ENCODE results near the gene MATCAP1. TPM values are rescaled to one million over a fixed set of nuclear protein-coding genes. Genes with fewer than 3 reads are reported as not detected.
A peak's percentile ranks its signal among the peaks of the same experiment; 100 is the strongest.

The MATCAP1 gene
- total RNA-seq, 3 donors from 2014 or later (not counting 1 experiment from before 2014, with no cell fraction given): 7.2 to 12.6 (median 10.9) TPM

DNA sequence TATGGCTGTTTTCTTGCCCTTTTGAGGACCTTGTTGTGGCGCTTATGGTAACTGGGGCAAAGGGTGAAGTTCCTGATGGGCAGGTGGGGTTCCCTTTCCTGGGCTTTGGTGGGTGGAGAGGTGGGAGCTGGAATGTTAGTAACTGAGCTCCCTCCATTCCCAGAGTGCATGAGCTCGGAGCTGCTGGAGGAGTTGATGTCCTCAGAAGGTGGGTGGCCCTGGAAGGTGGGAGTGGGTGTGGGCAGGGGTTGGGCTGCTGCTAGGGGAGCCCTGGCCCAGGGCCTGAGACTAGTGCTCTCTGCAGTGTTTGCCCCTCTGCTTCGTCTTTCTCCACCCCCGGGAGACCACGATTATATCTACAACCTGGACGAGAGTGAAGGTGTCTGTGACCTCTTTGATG lies 13.9 kb upstream of the MATCAP1 start:
- Mint-ChIP-seq H3K4me1 (peaks cover 25 to 37% of the 10 kb centered on the region in 2 donors), H3K36me3 (peaks cover 14% of the 10 kb centered on the region), H3K27me3 (ENCODE audit: low read depth in 2 of 2) (no peaks in the 10 kb centered on the region), H3K27ac (peak overlapping the region in 1 of 2 donors; percentile 40), H3K9me3 (no peaks in the 10 kb centered on the region), H3K4me3 (no peak overlapping the region)
- intact Hi-C loops (cut with micrococcal nuclease): no loop called here
- DNase-seq (no peak), ATAC-seq (no peak)
- peaks cover 59% of the 10 kb centered on the region for H3K36me3 ChIP-seq (ENCODE audit: control insufficient read depth, insufficient read depth, low read length)
- H3K9me3 ChIP-seq (ENCODE audit: control insufficient read depth, insufficient read depth, low read length): no peaks in the 10 kb centered on the region
- no peak overlapping the region for H3K27ac ChIP-seq (ENCODE audit: low read length)
- TF ChIP-seq, protein P1, sequence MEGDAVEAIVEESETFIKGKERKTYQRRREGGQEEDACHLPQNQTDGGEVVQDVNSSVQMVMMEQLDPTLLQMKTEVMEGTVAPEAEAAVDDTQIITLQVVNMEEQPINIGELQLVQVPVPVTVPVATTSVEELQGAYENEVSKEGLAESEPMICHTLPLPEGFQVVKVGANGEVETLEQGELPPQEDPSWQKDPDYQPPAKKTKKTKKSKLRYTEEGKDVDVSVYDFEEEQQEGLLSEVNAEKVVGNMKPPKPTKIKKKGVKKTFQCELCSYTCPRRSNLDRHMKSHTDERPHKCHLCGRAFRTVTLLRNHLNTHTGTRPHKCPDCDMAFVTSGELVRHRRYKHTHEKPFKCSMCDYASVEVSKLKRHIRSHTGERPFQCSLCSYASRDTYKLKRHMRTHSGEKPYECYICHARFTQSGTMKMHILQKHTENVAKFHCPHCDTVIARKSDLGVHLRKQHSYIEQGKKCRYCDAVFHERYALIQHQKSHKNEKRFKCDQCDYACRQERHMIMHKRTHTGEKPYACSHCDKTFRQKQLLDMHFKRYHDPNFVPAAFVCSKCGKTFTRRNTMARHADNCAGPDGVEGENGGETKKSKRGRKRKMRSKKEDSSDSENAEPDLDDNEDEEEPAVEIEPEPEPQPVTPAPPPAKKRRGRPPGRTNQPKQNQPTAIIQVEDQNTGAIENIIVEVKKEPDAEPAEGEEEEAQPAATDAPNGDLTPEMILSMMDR (IDR thresholded peaks at IDR 0.05): no peak
- no peak overlapping the region for H3K4me3 ChIP-seq (ENCODE audit: low read length)
- H3K4me1 ChIP-seq (ENCODE audit: control insufficient read depth, insufficient read depth, low read length): peaks cover 14% of the 10 kb centered on the region
- no peaks in the 10 kb centered on the region for H3K27me3 ChIP-seq (ENCODE audit: control insufficient read depth, insufficient read depth, low read length)
- 86% methylated on average over 6 of the region's 6 CpGs for WGBS (ENCODE audit: insufficient coverage)

DNA sequence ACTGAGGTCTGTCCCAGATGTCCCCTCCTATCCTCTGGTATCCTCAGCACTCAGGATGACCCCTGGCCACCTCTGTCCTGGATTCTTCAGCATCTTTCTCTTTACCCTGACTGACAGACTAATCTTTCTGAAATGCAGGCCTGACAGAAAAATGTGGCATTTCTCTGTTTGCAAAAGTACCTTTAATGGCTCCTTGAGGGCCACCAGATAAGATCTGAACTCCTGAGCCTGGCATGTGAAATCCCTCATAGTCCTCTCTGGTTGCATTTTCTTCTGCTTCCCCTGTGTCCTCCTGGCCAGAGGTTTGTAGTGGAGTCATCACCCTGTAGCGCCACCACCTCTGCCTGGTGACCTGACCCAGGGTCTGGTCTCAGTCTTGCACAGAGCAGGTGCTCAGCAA lies 13.1 kb upstream of the MATCAP1 start:
- intact Hi-C loops (cut with micrococcal nuclease): no loop called here
- H3K4me3 ChIP-seq (ENCODE audit: low read length): no peak overlapping the region
- DNase-seq: no peak
- Mint-ChIP-seq H3K27ac (peak overlapping the region in 1 of 2 donors; percentile 66), H3K4me1 (peaks cover 26 to 44% of the 10 kb centered on the region in 2 donors), H3K4me3 (peak overlapping the region; percentile 29), H3K27me3 (ENCODE audit: low read depth in 2 of 2) (no peaks in the 10 kb centered on the region), H3K9me3 (no peaks in the 10 kb centered on the region), H3K36me3 (peaks cover 14% of the 10 kb centered on the region)
- ATAC-seq: no peak
- no peaks in the 10 kb centered on the region for H3K9me3 ChIP-seq (ENCODE audit: control insufficient read depth, insufficient read depth, low read length)
- no peaks in the 10 kb centered on the region for H3K27me3 ChIP-seq (ENCODE audit: control insufficient read depth, insufficient read depth, low read length)
- peaks cover 54% of the 10 kb centered on the region for H3K36me3 ChIP-seq (ENCODE audit: control insufficient read depth, insufficient read depth, low read length)
- WGBS (ENCODE audit: insufficient coverage): 94% methylated on average over 1 of the region's 1 CpG
- TF ChIP-seq, protein P1 (IDR thresholded peaks at IDR 0.05): no peak
- no peak overlapping the region for H3K27ac ChIP-seq (ENCODE audit: low read length)
- H3K4me1 ChIP-seq (ENCODE audit: control insufficient read depth, insufficient read depth, low read length): peaks cover 19% of the 10 kb centered on the region

DNA sequence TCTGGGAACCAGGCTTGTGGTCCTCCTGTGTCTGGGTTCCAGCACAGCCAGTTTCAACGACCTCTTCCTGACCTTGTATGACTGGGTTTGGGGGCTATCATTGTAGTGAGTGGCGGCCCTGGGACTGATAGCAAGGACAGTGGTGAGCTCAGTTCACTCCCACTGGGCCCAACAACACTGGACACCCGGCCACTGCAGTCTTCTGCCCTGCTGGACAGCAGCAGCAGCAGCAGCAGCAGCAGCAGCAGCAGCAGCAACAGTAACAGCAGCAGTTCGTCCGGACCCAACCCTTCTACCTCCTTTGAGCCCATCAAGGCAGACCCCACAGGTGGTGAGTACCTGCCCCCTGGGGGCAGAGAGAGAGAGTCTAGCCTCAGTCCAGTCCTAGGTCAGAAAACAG lies 11.9 kb upstream of the MATCAP1 start:
- ATAC-seq (no peak), DNase-seq (no peak)
- peaks cover 45% of the 10 kb centered on the region for H3K36me3 ChIP-seq (ENCODE audit: control insufficient read depth, insufficient read depth, low read length)
- H3K36me3 Mint-ChIP-seq: peaks cover 14% of the 10 kb centered on the region
- peak overlapping the region; percentile 8 to 15 for H3K27ac Mint-ChIP-seq
- H3K9me3 Mint-ChIP-seq: no peaks in the 10 kb centered on the region
- peaks cover 25% of the 10 kb centered on the region for H3K4me1 ChIP-seq (ENCODE audit: control insufficient read depth, insufficient read depth, low read length)
- intact Hi-C loops (cut with micrococcal nuclease): no loop called here
- TF ChIP-seq, protein P1 (IDR thresholded peaks at IDR 0.05): no peak
- 93% methylated on average over 5 of the region's 5 CpGs for WGBS (ENCODE audit: insufficient coverage)
- no peaks in the 10 kb centered on the region for H3K27me3 Mint-ChIP-seq (ENCODE audit: low read depth in 2 of 2)
- peaks cover 34 to 52% of the 10 kb centered on the region in 2 donors for H3K4me1 Mint-ChIP-seq
- H3K27ac ChIP-seq (ENCODE audit: low read length): no peak overlapping the region
- no peak overlapping the region for H3K4me3 Mint-ChIP-seq
- no peaks in the 10 kb centered on the region for H3K27me3 ChIP-seq (ENCODE audit: control insufficient read depth, insufficient read depth, low read length)
- no peak overlapping the region for H3K4me3 ChIP-seq (ENCODE audit: low read length)
- no peaks in the 10 kb centered on the region for H3K9me3 ChIP-seq (ENCODE audit: control insufficient read depth, insufficient read depth, low read length)

DNA sequence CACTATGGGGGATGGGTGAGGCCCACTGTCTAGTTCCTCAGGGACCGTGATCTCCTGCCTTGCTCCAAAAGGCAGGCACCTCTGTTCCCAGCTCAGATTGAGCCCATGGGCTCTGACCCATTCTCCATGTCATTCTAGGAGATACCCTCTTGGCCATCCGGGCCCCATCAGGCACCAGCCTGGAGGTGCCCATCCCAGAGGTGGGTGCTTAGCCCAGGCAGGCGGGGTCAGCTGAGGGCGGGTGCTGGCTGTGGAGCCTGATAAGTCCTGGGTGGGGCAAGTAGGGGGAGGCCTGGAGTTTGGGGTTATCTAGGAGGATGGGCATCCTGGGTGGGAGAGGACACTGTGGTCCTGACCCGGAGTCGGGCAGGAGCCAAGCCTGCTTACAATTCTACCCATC lies 10.5 kb upstream of the MATCAP1 start:
- no peak overlapping the region for H3K4me3 ChIP-seq (ENCODE audit: low read length)
- peaks cover 14% of the 10 kb centered on the region for H3K36me3 Mint-ChIP-seq
- ATAC-seq (no peak), DNase-seq (no peak)
- H3K9me3 Mint-ChIP-seq: no peaks in the 10 kb centered on the region
- H3K9me3 ChIP-seq (ENCODE audit: control insufficient read depth, insufficient read depth, low read length): no peaks in the 10 kb centered on the region
- H3K4me1 Mint-ChIP-seq: peaks cover 34 to 52% of the 10 kb centered on the region in 2 donors
- H3K27me3 Mint-ChIP-seq (ENCODE audit: low read depth in 2 of 2): no peaks in the 10 kb centered on the region
- H3K27ac Mint-ChIP-seq: peak overlapping the region; percentile 75 to 86
- peaks cover 25% of the 10 kb centered on the region for H3K4me1 ChIP-seq (ENCODE audit: control insufficient read depth, insufficient read depth, low read length)
- peak overlapping the region; percentile 66 for H3K4me3 Mint-ChIP-seq
- intact Hi-C loops (cut with micrococcal nuclease): no loop called here
- 96% methylated on average over 4 of the region's 6 CpGs for WGBS (ENCODE audit: insufficient coverage)
- H3K36me3 ChIP-seq (ENCODE audit: control insufficient read depth, insufficient read depth, low read length): peaks cover 42% of the 10 kb centered on the region
- TF ChIP-seq, protein P1 (IDR thresholded peaks at IDR 0.05): no peak
- H3K27me3 ChIP-seq (ENCODE audit: control insufficient read depth, insufficient read depth, low read length): no peaks in the 10 kb centered on the region
- no peak overlapping the region for H3K27ac ChIP-seq (ENCODE audit: low read length)

Measured in natural killer cell (primary cell).